Testis (tissue), 3 donors: ENCODE measurements around the gene TWNK. TPM values are rescaled to one million over a fixed set of nuclear protein-coding genes. Genes with fewer than 3 reads are reported as not detected.

Experiments used
- DNase-seq: peaks from one replicate; pipeline ENCODE4 v3.0.0-alpha.2; 2019
- H3K27ac ChIP-seq, 2 donors: fragments of 200-600 bp; sonication (generic); one replicate each; pipeline ENCODE4 v1.5.1; 2019
- H3K27me3 ChIP-seq: fragments of 200-600 bp; sonication (generic); one replicate; pipeline ENCODE4 v1.5.1; 2019
- H3K36me3 ChIP-seq: fragments of 200-600 bp; sonication (generic); one replicate; pipeline ENCODE4 v1.5.1; 2017; ENCODE audit warnings: low read depth; ENCODE audit errors: missing control alignments
- H3K4me1 ChIP-seq: fragments of 200-600 bp; sonication (generic); one replicate; pipeline ENCODE4 v1.5.1; 2019
- H3K4me3 ChIP-seq, 2 donors: fragments of 200-600 bp; sonication (generic); one replicate each; pipeline ENCODE4 v1.5.1; 2017 to 2019
- H3K9me3 ChIP-seq: fragments of 200-600 bp; sonication (generic); one replicate; pipeline ENCODE4 v1.5.1; 2017
- CTCF ChIP-seq, 3 experiments: fragments of 450-650 bp in 2 of 3; fragments of 200-600 bp in 1 of 3; sonication (generic) in 1 of 3; IDR thresholded peaks; one replicate each; pipeline ENCODE4 v1.5.1; 2016 to 2019; ENCODE audit warnings: antibody characterized with exemption in 3 of 3, mild to moderate bottlenecking in 2 of 3, moderate library complexity in 1 of 3
- POLR2A ChIP-seq: fragments of 450-650 bp; IDR thresholded peaks from one replicate; pipeline ENCODE4 v1.6.1; 2017; ENCODE audit warnings: antibody characterized with exemption, mild to moderate bottlenecking, moderate library complexity
- WGBS, 2 donors: methylation state at CpG; one replicate each; pipeline ENCODE4 v1.1.5; 2018; 5-methylcytosine and 5-hydroxymethylcytosine counted together
- intact Hi-C: fragments of 100-400 bp; cut with DNase I; formaldehyde crosslinking; loops from one replicate; pipeline ENCODE4 v1.15.1; 2023; ENCODE audit warnings: low total_unique reads
- polyA plus RNA-seq: library from polyadenylated mRNA; stranded (reverse); fragments of 350-450 nt; fragmentation: Illumina TruSeq; extraction: RNeasy Lipid Tissue Mini Kit (QIAGEN cat#74804); gene quantifications from one replicate; pipeline ENCODE4 v1.2.3, GENCODE V29; 2014; ENCODE audit warnings: low read depth, low replicate concordance; ENCODE audit not compliant: insufficient read depth
- total RNA-seq, 2 donors: library from RNA; depleted of rRNA; stranded (reverse); fragments of >200 nt; gene quantifications; one replicate each; pipeline ENCODE4 v1.2.3, GENCODE V29; 2016

Gene TWNK
- total and polyA plus RNA-seq, 3 donors from 2014 or later: 24.4 to 31.1 (median 26.4) TPM

- WGBS, 2 donors: 79 to 92% methylated on average over 4 to 24 of the region's 24 CpGs
- no peak for DNase-seq
- Histone ChIP-seq H3K27ac (no peak overlapping the region), H3K27me3 (no peaks in the 10 kb centered on the region), H3K4me3 (no peak overlapping the region), H3K36me3 (no peaks in the 10 kb centered on the region), H3K4me1 (peaks cover 15% of the 10 kb centered on the region), H3K9me3 (no peaks in the 10 kb centered on the region)
- TF ChIP-seq POLR2A: no peak
- no peak for TF ChIP-seq CTCF (IDR thresholded peaks at IDR 0.05)
- intact Hi-C loops: no loop called here
Observed at GRCh38 chr10:100982916-100983830, 4.2 kb upstream of the TWNK start.

- 81 to 88% methylated on average over 8 to 13 of the region's 13 CpGs for WGBS, 2 donors
- H3K36me3 ChIP-seq: no peaks in the 10 kb centered on the region
- intact Hi-C loops: no loop called here
- no peaks in the 10 kb centered on the region for H3K9me3 ChIP-seq
- H3K27me3 ChIP-seq: no peaks in the 10 kb centered on the region
- H3K4me3 ChIP-seq: no peak overlapping the region
- H3K27ac ChIP-seq: no peak overlapping the region
- no peak for DNase-seq
- peaks cover 22% of the 10 kb centered on the region for H3K4me1 ChIP-seq
- TF ChIP-seq POLR2A (no peak), CTCF (IDR thresholded peaks at IDR 0.05) (no peak)
Observed at GRCh38 chr10:100983868-100984671, 3.3 kb upstream of the TWNK start.

- 75 to 82% methylated on average over 2 of the region's 2 CpGs for whole genome bisulfite sequencing, 2 donors
- no peak overlapping the region for H3K27ac ChIP-seq
- no peaks in the 10 kb centered on the region for H3K36me3 ChIP-seq
- no peak for TF ChIP-seq POLR2A
- TF ChIP-seq CTCF (IDR thresholded peaks at IDR 0.05): no peak
- no peak overlapping the region for H3K4me3 ChIP-seq
- H3K27me3 ChIP-seq: no peaks in the 10 kb centered on the region
- DNase-seq: no peak
- intact Hi-C loops: no loop called here
- H3K9me3 ChIP-seq: no peaks in the 10 kb centered on the region
- H3K4me1 ChIP-seq: peaks cover 24% of the 10 kb centered on the region
Observed at GRCh38 chr10:100984672-100985177, 2.6 kb upstream of the TWNK start.

GRCh38 chr10:100985336-100985735, 2.0 kb upstream of the TWNK start:
- Histone ChIP-seq H3K4me1 (peaks cover 24% of the 10 kb centered on the region), H3K4me3 (no peak overlapping the region), H3K36me3 (no peaks in the 10 kb centered on the region), H3K27ac (no peak overlapping the region), H3K9me3 (no peaks in the 10 kb centered on the region), H3K27me3 (no peaks in the 10 kb centered on the region)
- 41 to 54% methylated on average over 5 of the region's 5 CpGs for WGBS, 2 donors
- no peak for TF ChIP-seq POLR2A
- no peak for TF ChIP-seq CTCF (IDR thresholded peaks at IDR 0.05)
- DNase-seq: no peak
- intact Hi-C loops: no loop called here
